IMR-90 (cell line): ENCODE data around the gene VIPR2. TPM values are rescaled to one million over a fixed set of nuclear protein-coding genes. Genes with fewer than 3 reads are reported as not detected.

Experiments
- ATAC-seq: fragments of 200-7000 bp; cut with Tn5 transposase; 2 replicates; pipeline ENCODE4 v1.9.1; 2020; ENCODE audit warnings: low read depth, mild to moderate bottlenecking, moderate library complexity
- BruUV-seq: library from RNA; stranded (reverse); fragments of 400-500 nt; replicated peaks from 2 replicates; lab custom pipeline; 2021; lab: Mats Ljungman, UMichigan
- CTCF ChIA-PET: fragments of 300-600 bp; formaldehyde crosslinking; extraction: SDS; loops from one replicate; lab custom pipeline; 2021; ENCODE audit warnings: antibody characterized with exemption; lab: Yijun Ruan, JAX
- POLR2A ChIA-PET: fragments of 300-600 bp; sonication (Branson Sonifier 250); formaldehyde crosslinking; loops from one replicate; lab custom pipeline; 2022; ENCODE audit warnings: antibody characterized with exemption; ENCODE audit not compliant: unreplicated experiment; lab: Charles Lee
- DNase-seq: peaks from one replicate; pipeline ENCODE4 v3.0.0; 2013
- H2AFZ ChIP-seq: replicated peaks from 2 replicates; pipeline ENCODE3; 2013; ENCODE audit warnings: low read length, mild to moderate bottlenecking; ENCODE audit not compliant: poor library complexity
- H2AK5ac ChIP-seq: 2 replicates; pipeline ENCODE4 v1.6.1; 2013; ENCODE audit warnings: low read depth, low read length, inconsistent platforms
- H2AK9ac ChIP-seq: replicated peaks from 2 replicates; pipeline ENCODE3; 2013; ENCODE audit warnings: mild to moderate bottlenecking, low read depth, low read length, moderate library complexity; ENCODE audit not compliant: poor library complexity
- H2BK120ac ChIP-seq: 2 replicates; pipeline ENCODE4 v1.6.1; 2013; ENCODE audit warnings: low read depth, low read length, inconsistent platforms
- H2BK15ac ChIP-seq: 3 replicates; pipeline ENCODE4 v1.6.1; 2013; ENCODE audit warnings: low read depth, low read length, inconsistent platforms
- H2BK20ac ChIP-seq: 2 replicates; pipeline ENCODE4 v1.6.1; 2013; ENCODE audit warnings: low read depth, mild to moderate bottlenecking, inconsistent platforms, low read length, moderate library complexity
- H2BK5ac ChIP-seq: 2 replicates; pipeline ENCODE4 v1.6.1; 2013; ENCODE audit warnings: mild to moderate bottlenecking, low read depth, low read length, inconsistent platforms; ENCODE audit not compliant: poor library complexity, severe bottlenecking
- H3K14ac ChIP-seq: replicated peaks from 2 replicates; pipeline ENCODE4 v1.6.1; 2013; ENCODE audit warnings: low read depth, low read length, inconsistent platforms
- H3K18ac ChIP-seq: 2 replicates; pipeline ENCODE4 v1.6.1; 2013; ENCODE audit warnings: low read depth, low read length, control low read depth
- H3K23ac ChIP-seq: 2 replicates; pipeline ENCODE4 v1.6.1; 2013; ENCODE audit warnings: low read depth, low read length, inconsistent platforms
- H3K27ac ChIP-seq: 2 replicates; pipeline ENCODE4 v1.5.1; 2013; ENCODE audit warnings: mild to moderate bottlenecking, control low read depth, low read length; ENCODE audit not compliant: insufficient read depth
- H3K27me3 ChIP-seq: 2 replicates; pipeline ENCODE4 v1.6.1; 2013; ENCODE audit warnings: low read length; ENCODE audit not compliant: control insufficient read depth, insufficient read depth
- H3K36me3 ChIP-seq: 2 replicates; pipeline ENCODE4 v1.6.1; 2013; ENCODE audit warnings: low read length, mixed read lengths; ENCODE audit not compliant: control insufficient read depth, insufficient read depth
- H3K4ac ChIP-seq: 2 replicates; pipeline ENCODE4 v1.6.1; 2013; ENCODE audit warnings: low read depth, low read length, inconsistent platforms
- H3K4me1 ChIP-seq: 2 replicates; pipeline ENCODE4 v1.6.1; 2013; ENCODE audit warnings: low read length, mixed read lengths; ENCODE audit not compliant: control insufficient read depth, insufficient read depth
- H3K4me2 ChIP-seq: 2 replicates; pipeline ENCODE4 v1.6.1; 2013; ENCODE audit warnings: low read depth, mild to moderate bottlenecking, control low read depth, low read length, moderate library complexity
- H3K4me3 ChIP-seq: 2 replicates; pipeline ENCODE4 v1.5.1; 2013; ENCODE audit warnings: low read depth, mild to moderate bottlenecking, control low read depth, low read length, moderate library complexity; ENCODE audit not compliant: insufficient read depth
- H3K56ac ChIP-seq: 2 replicates; pipeline ENCODE4 v1.6.1; 2013; ENCODE audit warnings: low read length, inconsistent platforms; ENCODE audit not compliant: insufficient read depth; ENCODE audit errors: extremely low read depth
- H3K79me1 ChIP-seq, 2 experiments: 2 replicates each; pipeline ENCODE4 v1.6.1; 2013; ENCODE audit warnings: low read length in 2 of 2, inconsistent platforms in 1 of 2, low read depth in 1 of 2
- H3K9ac ChIP-seq: 2 replicates; pipeline ENCODE4 v1.6.1; 2013; ENCODE audit warnings: low read depth, low read length, control low read depth
- H3K9me1 ChIP-seq: 2 replicates; pipeline ENCODE4 v1.6.1; 2013; ENCODE audit warnings: low read length, inconsistent platforms; ENCODE audit not compliant: insufficient read depth
- H3K9me3 ChIP-seq: 2 replicates; pipeline ENCODE4 v1.6.1; 2013; ENCODE audit warnings: low read length; ENCODE audit not compliant: control insufficient read depth, insufficient read depth
- H4K20me1 ChIP-seq: 2 replicates; pipeline ENCODE4 v1.6.1; 2013; ENCODE audit warnings: low read length, inconsistent platforms; ENCODE audit not compliant: insufficient read depth
- H4K5ac ChIP-seq: 2 replicates; pipeline ENCODE4 v1.6.1; 2013; ENCODE audit warnings: mild to moderate bottlenecking, low read depth, low read length, control low read depth
- H4K8ac ChIP-seq, 2 experiments: 2 replicates each; pipeline ENCODE4 v1.6.1; 2013; ENCODE audit warnings: low read depth in 2 of 2, low read length in 2 of 2, control low read depth in 1 of 2, inconsistent platforms in 1 of 2
- H4K91ac ChIP-seq: 2 replicates; pipeline ENCODE4 v1.6.1; 2013; ENCODE audit warnings: low read depth, low read length, inconsistent platforms; ENCODE audit not compliant: insufficient read depth
- CHD1 ChIP-seq: IDR thresholded peaks from 2 replicates; pipeline ENCODE4 v1.6.1; 2012; ENCODE audit warnings: low read depth, low read length, improper control_type of control experiment
- CTCF ChIP-seq: conservative IDR thresholded peaks from 2 replicates; pipeline ENCODE4 v1.5.1; 2012; ENCODE audit warnings: mild to moderate bottlenecking, low read depth, low read length, improper control_type of control experiment
- POLR2A ChIP-seq: IDR thresholded peaks from 2 replicates; pipeline ENCODE4 v1.6.1; 2012; ENCODE audit warnings: mild to moderate bottlenecking, low read depth, low read length
- RCOR1 ChIP-seq: IDR thresholded peaks from 2 replicates; pipeline ENCODE4 v1.6.1; 2012; ENCODE audit warnings: mild to moderate bottlenecking, low read length, improper control_type of control experiment; ENCODE audit not compliant: insufficient replicate concordance
- USF2 ChIP-seq: fragments of 150-350 bp; IDR thresholded peaks from 2 replicates; pipeline ENCODE4 v1.6.1; 2017; ENCODE audit warnings: mild to moderate bottlenecking, antibody characterized with exemption, low read length, low read depth
- WGBS, 2 experiments: methylation state at CpG; one replicate each; pipeline versions ENCODE4 v1.1.5 to v1.1.7; 2013; ENCODE audit warnings: missing lambda C conversion rate in 2 of 2; ENCODE audit not compliant: insufficient read length in 1 of 2; ENCODE audit errors: extremely low coverage in 2 of 2; 5-methylcytosine and 5-hydroxymethylcytosine counted together
- dilution Hi-C: fragments of 300-500 bp; cut with HindIII; formaldehyde crosslinking; loops from one replicate; pipeline ENCODE4 v1.14.3; 2018; ENCODE audit warnings: low sequenced_read_pairs; ENCODE audit not compliant: unreplicated experiment
- in situ Hi-C: fragments of 300-500 bp; cut with MboI; formaldehyde crosslinking; loops from 3 replicates; pipeline ENCODE4 v1.14.3; 2019; ENCODE audit warnings: low sequenced_read_pairs, inconsistent platforms, mixed read lengths
- intact Hi-C: fragments of 100-400 bp; cut with micrococcal nuclease; formaldehyde crosslinking; loops from 2 replicates; pipeline ENCODE4 v1.10.0; 2022
- polyA plus RNA-seq, 3 experiments: library from polyadenylated mRNA; depleted of rRNA; stranded (reverse); fragments of >200 nt; gene quantifications; 2 replicates each; pipeline ENCODE4 v1.2.3, GENCODE V29; 2012; ENCODE audit warnings: low replicate concordance in 1 of 3
- total RNA-seq: library from RNA; depleted of rRNA; stranded (reverse); fragments of >200 nt; gene quantifications from 2 replicates; pipeline ENCODE4 v1.2.3, GENCODE V29; 2012

Gene VIPR2
- total and polyA plus RNA-seq, 2 of the 4 experiments (the other 2 are of a cell fraction) = not detected

- no peak overlapping the region for H2BK20ac ChIP-seq
- H3K23ac ChIP-seq = no peak overlapping the region
- H3K79me1 ChIP-seq = no peaks in the 10 kb centered on the region
- no peak overlapping the region for H2BK5ac ChIP-seq
- intact Hi-C loops = no loop called here
- peaks cover 12% of the 10 kb centered on the region for H3K9me3 ChIP-seq
- no peak overlapping the region for H2BK120ac ChIP-seq
- no peak overlapping the region for H2AK5ac ChIP-seq
- H2AFZ ChIP-seq = no peak overlapping the region
- DNase-seq (no peak), ATAC-seq (no peak)
- no peak overlapping the region for H2BK15ac ChIP-seq
- no peak overlapping the region for H3K4me3 ChIP-seq
- H3K4ac ChIP-seq = no peak overlapping the region
- no peak overlapping the region for H4K5ac ChIP-seq
- H3K18ac ChIP-seq = no peak overlapping the region
- ChIA-PET CTCF (no interaction called here), POLR2A (no interaction called here)
- dilution Hi-C loops = no loop called here
- H3K4me1 ChIP-seq = no peaks in the 10 kb centered on the region
- H4K20me1 ChIP-seq = no peaks in the 10 kb centered on the region
- no peaks in the 10 kb centered on the region for H3K36me3 ChIP-seq
- no peaks in the 10 kb centered on the region for H3K27me3 ChIP-seq
- no peak overlapping the region for H3K56ac ChIP-seq
- BruUV-seq = no TSS peak
- 22% methylated on average over 7 of the region's 17 CpGs; no CpG with 5 or more reads in 1 of the 2 experiments for WGBS, 2 experiments
- no peak overlapping the region for H4K8ac ChIP-seq
- no peak overlapping the region for H3K27ac ChIP-seq
- TF ChIP-seq POLR2A = no peak
- TF ChIP-seq RCOR1 = no peak
- no peak for TF ChIP-seq CTCF
- TF ChIP-seq CHD1 = no peak
- no peak for TF ChIP-seq USF2
- H3K4me2 ChIP-seq = no peak overlapping the region
- H4K91ac ChIP-seq = no peak overlapping the region
- no peak overlapping the region for H2AK9ac ChIP-seq
- no peak overlapping the region for H3K9ac ChIP-seq
- no peaks in the 10 kb centered on the region for H3K9me1 ChIP-seq
- in situ Hi-C loops = no loop called here
- H3K14ac ChIP-seq = no peak overlapping the region
These were observed 69.0 kb downstream of the VIPR2 start for GRCh38 chr7:159075563-159076238.
